HepG2 (cell line): ENCODE results near the gene EFCAB13.

Experiments
- POLR2AphosphoS5 ChIP-seq: IDR thresholded peaks from 2 replicates; pipeline ENCODE4 v1.6.1; 2012; ENCODE audit warnings: low read depth, low read length
- TF ChIP-seq, protein P1 (sequence below): IDR thresholded peaks from 2 replicates; pipeline ENCODE4 v1.6.1; 2016

DNA sequence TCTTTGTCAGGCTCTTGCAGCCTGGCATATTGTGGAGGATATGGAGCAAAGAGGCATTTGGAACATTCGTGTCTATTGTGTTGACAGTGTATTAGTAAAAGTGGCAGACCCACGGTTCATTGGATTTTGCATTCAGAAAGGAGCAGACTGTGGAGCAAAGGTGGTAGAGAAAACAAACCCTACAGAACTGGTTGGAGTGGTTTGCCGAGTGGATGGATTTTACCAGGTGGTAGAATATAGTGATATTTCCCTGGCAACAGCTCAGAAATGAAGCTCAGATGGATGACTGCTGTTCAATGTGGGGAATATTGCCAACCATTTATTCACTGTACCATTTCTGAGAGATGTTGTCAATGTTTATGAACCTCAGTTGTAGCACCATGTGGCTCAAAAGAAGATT is 44.5 kb downstream of the EFCAB13 start:
- TF ChIP-seq, protein P1, sequence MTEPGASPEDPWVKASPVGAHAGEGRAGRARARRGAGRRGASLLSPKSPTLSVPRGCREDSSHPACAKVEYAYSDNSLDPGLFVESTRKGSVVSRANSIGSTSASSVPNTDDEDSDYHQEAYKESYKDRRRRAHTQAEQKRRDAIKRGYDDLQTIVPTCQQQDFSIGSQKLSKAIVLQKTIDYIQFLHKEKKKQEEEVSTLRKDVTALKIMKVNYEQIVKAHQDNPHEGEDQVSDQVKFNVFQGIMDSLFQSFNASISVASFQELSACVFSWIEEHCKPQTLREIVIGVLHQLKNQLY, result no peak
- no peak for TF ChIP-seq POLR2AphosphoS5
